NCI-H1105 treated with DMSO at 0.1 percent for 48 hours (cell line): ENCODE results near the gene NHLRC1.

ENCODE experiments used
- DNase-seq: peaks from one replicate; lab custom pipeline; 2025; lab: John Stamatoyannopoulos, UW

The NHLRC1 gene

DNA sequence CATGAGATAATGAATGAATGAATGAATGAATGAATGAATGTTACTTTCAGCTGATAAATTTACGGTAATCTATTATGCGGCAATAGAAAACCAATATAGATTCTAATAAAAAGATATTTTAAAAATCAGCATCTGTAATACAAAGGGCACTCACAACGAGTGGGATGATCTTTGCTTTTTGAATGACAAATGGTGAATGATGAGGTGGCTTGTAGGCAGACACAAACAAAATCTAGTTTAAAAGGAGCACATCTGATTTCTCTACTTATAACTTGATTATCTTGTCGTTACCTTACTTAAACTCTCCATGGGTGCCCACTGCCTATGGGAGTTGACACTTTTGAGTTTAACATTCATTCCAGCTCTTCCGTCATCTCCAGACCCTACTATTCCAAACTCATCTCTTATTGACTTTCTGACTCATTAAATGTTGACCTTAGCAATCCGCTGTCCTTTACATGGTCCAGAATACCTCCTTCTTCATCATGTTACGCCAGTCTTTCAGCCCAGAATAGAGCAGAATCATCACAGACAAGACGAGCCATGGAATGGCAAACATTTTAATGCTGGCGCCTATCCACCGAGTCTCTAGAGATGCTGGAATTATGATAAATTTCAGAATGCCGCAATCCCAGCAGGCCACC is 41.3 kb downstream of the NHLRC1 start:
- DNase-seq: no peak

DNA sequence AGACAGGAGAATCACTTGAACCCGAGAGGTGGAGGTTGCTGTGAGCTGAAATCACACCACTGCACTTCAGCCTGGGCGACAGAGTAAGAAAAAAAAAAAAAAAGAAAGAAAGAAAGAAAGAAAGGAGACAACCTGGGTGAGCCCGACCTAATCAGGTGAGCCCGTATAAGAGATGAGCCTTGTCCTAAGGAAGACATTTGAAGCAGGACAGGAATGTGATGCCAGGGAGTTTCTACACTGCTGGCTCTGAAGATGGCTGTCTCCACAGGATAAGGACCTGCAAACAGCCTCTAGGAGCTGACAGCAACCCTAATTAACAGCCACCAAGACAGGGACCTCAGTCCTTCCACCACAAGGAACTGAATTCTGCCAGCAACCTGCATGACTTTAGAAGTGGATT is 41.9 kb downstream of the NHLRC1 start:
- no peak for DNase-seq

DNA sequence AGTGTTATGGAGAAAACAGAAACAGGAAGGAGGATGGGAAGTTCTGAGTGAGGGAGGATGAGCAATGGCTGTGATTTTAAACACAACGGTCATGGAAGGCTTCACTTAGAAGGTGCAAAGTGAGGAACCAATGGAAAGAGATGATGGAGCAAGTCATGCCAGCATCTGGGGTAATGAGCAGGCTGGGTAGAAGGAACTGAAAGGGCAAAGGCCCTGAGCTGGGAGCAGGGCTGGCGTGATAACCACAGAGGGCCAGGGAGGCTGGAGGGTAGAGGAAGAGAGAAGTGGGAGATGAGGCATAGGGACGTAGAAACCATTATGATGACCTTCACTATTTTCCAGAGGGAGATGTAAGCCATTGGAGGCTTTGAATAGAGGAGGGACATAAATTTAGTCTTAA is 43.6 kb downstream of the NHLRC1 start:
- DNase-seq: no peak

DNA sequence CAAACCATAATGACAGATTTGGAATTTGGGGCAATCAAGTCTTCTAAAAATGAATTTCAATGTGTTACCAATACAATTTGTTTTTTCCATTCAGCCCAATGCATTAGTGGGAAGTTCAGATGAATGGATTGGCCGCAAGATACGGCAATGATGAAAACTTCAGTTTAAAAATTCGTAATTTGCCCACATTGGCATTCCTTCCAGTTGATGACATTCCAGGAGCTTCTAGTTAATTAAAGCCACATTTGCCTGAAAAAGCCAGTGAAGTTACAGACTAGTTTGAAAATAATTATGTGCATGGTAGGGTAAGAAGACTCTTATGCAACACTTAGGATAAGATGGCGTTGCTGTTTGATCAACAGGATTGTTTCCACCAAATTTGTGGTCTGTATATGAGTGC is 46.2 kb downstream of the NHLRC1 start:
- no peak for DNase-seq

DNA sequence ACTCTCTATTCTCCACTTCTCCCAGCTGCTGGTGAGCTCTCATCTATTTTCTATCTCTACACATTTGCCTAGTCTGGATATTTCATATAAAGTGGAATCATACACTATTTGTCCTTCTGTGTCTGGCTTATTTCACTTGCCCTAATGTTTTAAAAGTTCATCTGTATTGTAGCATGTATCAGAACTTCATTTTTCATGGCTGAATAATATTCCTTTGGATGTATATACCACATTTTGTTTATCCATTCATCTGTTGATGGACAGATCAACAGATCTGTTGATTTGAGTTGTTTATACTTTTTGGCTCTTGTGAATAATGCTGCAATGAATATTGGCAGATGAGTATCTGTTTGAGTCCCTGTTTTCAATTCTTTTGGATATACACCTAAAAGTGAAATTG is 49.6 kb downstream of the NHLRC1 start:
- no peak for DNase-seq

DNA sequence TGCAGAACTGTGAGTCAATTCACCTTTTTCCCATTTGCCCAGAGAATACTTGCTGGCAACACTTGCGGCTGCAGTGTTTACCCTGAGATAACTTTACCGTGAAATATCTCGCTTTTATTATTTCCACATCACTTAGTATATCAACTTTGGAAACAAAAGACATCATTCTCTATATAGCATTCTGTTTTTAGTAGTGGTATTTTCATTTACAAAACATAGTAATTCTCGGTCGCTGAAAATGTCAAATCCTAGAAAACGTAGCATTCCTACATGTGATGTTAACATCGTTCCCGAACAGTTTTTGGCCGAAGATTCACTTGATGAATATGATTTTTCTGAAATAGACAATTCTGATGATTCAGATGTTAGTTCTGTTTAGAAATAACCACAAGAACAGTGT is 52.0 kb downstream of the NHLRC1 start:
- DNase-seq: no peak
